HepG2 (cell line): ENCODE results near the gene HINFP. TPM values are rescaled to one million over a fixed set of nuclear protein-coding genes. Genes with fewer than 3 reads are reported as not detected.

Experiments used
- BCL6 ChIP-seq: IDR thresholded peaks from 2 replicates; pipeline ENCODE4 v1.6.1; 2016; ENCODE audit warnings: missing genetic modification reagents, missing compliant biosample characterization
- ISL2 ChIP-seq: sonication (generic); formaldehyde crosslinking; IDR thresholded peaks from 2 replicates; pipeline ENCODE4 v1.5.0; 2020; ENCODE audit warnings: missing genetic modification reagents
- PHF21A ChIP-seq: sonication (generic); formaldehyde crosslinking; IDR thresholded peaks from 2 replicates; pipeline ENCODE4 v1.5.0; 2020; ENCODE audit warnings: mild to moderate bottlenecking, missing genetic modification reagents
- SOX5 ChIP-seq: IDR thresholded peaks from 2 replicates; pipeline ENCODE4 v1.6.1; 2016; ENCODE audit warnings: borderline replicate concordance
- TCF7 ChIP-seq: sonication (generic); IDR thresholded peaks from 2 replicates; pipeline ENCODE4 v1.6.1; 2016; ENCODE audit warnings: antibody characterized with exemption, low read depth
- TFDP2 ChIP-seq: sonication (generic); formaldehyde crosslinking; IDR thresholded peaks from 2 replicates; pipeline ENCODE4 v1.4.0; 2020; ENCODE audit warnings: missing genetic modification reagents
- ZNF282 ChIP-seq: fragments of 450-650 bp; IDR thresholded peaks from 2 replicates; pipeline ENCODE4 v1.6.1; 2018; ENCODE audit not compliant: partially characterized antibody
- polyA plus RNA-seq, 8 experiments: library from polyadenylated mRNA; depleted of rRNA in 3 of 8; stranded (reverse) in 7 of 8; unstranded in 1 of 8; fragments of >200 nt; fragmentation: Illumina TruSeq in 4 of 8; extraction: Trizol in 4 of 8; gene quantifications; 2 replicates each; pipeline versions ENCODE4 v1.2.1 to v1.2.3, GENCODE V29; 2011 to 2016; ENCODE audit warnings: low read depth in 4 of 8, missing spikeins in 1 of 8, mixed read lengths in 1 of 8; ENCODE audit not compliant: insufficient read depth in 1 of 8
- total RNA-seq, 5 experiments: library from RNA; depleted of rRNA; stranded (reverse); fragments of >200 nt; fragmentation: Illumina TruSeq; extraction: Trizol; gene quantifications; 2 replicates each; pipeline ENCODE4 v1.2.3, GENCODE V29; 2016; ENCODE audit warnings: low read depth in 1 of 5
- TF ChIP-seq, protein P1 (sequence below), 2 experiments: sonication (generic) in 1 of 2; formaldehyde crosslinking in 1 of 2; IDR thresholded peaks; 2 replicates each; pipeline versions ENCODE4 v1.4.0 to v1.6.1; 2018 to 2020; ENCODE audit warnings: missing genetic modification reagents in 2 of 2, borderline replicate concordance in 1 of 2, low read depth in 1 of 2, mild to moderate bottlenecking in 1 of 2, missing biosample characterization in 1 of 2
- TF ChIP-seq, protein P2 (sequence below): sonication (generic); formaldehyde crosslinking; IDR thresholded peaks from 2 replicates; pipeline ENCODE4 v1.8.1; 2023; ENCODE audit warnings: mild to moderate bottlenecking, moderate library complexity, missing genetic modification reagents
- TF ChIP-seq, protein P3 (sequence below): sonication (generic); formaldehyde crosslinking; IDR thresholded peaks from 2 replicates; pipeline ENCODE4 v1.5.1; 2020; ENCODE audit warnings: missing genetic modification reagents, mild to moderate bottlenecking, borderline replicate concordance

Gene HINFP
- total and polyA plus RNA-seq, 2 of the 13 experiments (the other 11 are each of a cell fraction or from before 2014, with no cell fraction given), result 15.1 to 21.4 TPM

GRCh38 chr11:119121008-119121810 is at the start of gene HINFP (continued):
- TF ChIP-seq, protein P1, sequence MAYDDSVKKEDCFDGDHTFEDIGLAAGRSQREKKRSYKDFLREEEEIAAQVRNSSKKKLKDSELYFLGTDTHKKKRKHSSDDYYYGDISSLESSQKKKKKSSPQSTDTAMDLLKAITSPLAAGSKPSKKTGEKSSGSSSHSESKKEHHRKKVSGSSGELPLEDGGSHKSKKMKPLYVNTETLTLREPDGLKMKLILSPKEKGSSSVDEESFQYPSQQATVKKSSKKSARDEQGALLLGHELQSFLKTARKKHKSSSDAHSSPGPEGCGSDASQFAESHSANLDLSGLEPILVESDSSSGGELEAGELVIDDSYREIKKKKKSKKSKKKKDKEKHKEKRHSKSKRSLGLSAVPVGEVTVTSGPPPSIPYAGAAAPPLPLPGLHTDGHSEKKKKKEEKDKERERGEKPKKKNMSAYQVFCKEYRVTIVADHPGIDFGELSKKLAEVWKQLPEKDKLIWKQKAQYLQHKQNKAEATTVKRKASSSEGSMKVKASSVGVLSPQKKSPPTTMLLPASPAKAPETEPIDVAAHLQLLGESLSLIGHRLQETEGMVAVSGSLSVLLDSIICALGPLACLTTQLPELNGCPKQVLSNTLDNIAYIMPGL (CRISPR knock-in tag; IDR thresholded peaks at IDR 0.05; ENCODE audit: borderline replicate concordance in 1 of 2, low read depth in 1 of 2), result peak; percentile 19 to 39; a peak in 2 of 4 replicates
- TF ChIP-seq, protein P2, sequence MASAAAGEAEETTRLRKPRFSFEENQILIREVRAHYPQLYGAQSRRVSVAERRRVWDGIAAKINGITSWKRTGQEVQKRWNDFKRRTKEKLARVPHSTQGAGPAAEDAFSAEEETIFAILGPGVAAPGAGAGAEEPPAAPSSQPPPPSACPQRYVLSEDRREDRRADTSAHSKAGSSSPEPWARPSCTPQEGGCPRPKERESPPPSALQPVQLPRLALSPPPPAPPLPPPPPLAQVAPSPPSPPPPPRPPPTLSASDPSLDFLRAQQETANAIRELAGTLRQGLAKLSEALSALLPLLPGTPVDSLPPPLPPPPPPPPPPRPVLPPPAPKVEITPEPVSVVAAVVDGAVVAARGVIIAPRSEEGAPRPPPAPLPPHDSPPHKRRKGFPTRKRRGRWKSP (CRISPR knock-in tag), result 0 out of 2 replicates have a peak, but pooled peaks have one; percentile 80
- no peak for TF ChIP-seq TCF7
- TF ChIP-seq ISL2 (CRISPR knock-in tag), result peak; percentile 62
- TF ChIP-seq SOX5 (CRISPR knock-in tag), result 0 out of 2 replicates have a peak, but pooled peaks have one; percentile 39
- TF ChIP-seq PHF21A, result peak; percentile 23; the same call in 1 of the 2 replicates
- no peak for TF ChIP-seq ZNF282
- TF ChIP-seq, protein P3, sequence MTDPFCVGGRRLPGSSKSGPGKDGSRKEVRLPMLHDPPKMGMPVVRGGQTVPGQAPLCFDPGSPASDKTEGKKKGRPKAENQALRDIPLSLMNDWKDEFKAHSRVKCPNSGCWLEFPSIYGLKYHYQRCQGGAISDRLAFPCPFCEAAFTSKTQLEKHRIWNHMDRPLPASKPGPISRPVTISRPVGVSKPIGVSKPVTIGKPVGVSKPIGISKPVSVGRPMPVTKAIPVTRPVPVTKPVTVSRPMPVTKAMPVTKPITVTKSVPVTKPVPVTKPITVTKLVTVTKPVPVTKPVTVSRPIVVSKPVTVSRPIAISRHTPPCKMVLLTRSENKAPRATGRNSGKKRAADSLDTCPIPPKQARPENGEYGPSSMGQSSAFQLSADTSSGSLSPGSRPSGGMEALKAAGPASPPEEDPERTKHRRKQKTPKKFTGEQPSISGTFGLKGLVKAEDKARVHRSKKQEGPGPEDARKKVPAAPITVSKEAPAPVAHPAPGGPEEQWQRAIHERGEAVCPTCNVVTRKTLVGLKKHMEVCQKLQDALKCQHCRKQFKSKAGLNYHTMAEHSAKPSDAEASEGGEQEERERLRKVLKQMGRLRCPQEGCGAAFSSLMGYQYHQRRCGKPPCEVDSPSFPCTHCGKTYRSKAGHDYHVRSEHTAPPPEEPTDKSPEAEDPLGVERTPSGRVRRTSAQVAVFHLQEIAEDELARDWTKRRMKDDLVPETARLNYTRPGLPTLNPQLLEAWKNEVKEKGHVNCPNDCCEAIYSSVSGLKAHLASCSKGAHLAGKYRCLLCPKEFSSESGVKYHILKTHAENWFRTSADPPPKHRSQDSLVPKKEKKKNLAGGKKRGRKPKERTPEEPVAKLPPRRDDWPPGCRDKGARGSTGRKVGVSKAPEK (CRISPR knock-in tag), result no peak
- TF ChIP-seq BCL6, result peak; percentile 15; the same call in 1 of the 2 replicates
- TF ChIP-seq TFDP2 (CRISPR knock-in tag), result peak; percentile 82
